ENCODE data around the gene ACSF2. TPM values are rescaled to one million over a fixed set of nuclear protein-coding genes. Genes with fewer than 3 reads are reported as not detected.

The ACSF2 gene
- total and polyA plus RNA-seq, 2 of the 13 experiments (the other 11 are each of a cell fraction or from before 2014, with no cell fraction given): 87.3 to 109 TPM

- TF ChIP-seq BCL6 (CRISPR knock-in tag; IDR thresholded peaks at IDR 0.05) (peak; percentile 96), ZNF280D (CRISPR knock-in tag; IDR thresholded peaks at IDR 0.05) (peak; percentile 18; the same call in 1 of the 2 replicates), ZNF432 (CRISPR knock-in tag; IDR thresholded peaks at IDR 0.05; ENCODE audit: borderline replicate concordance) (no peak), MYNN (CRISPR knock-in tag; IDR thresholded peaks at IDR 0.05; ENCODE audit: low read depth) (peak; percentile 75; the same call in 1 of the 2 replicates), HDAC2 (CRISPR knock-in tag; IDR thresholded peaks at IDR 0.05) (peak; percentile 99), KAT8 (CRISPR knock-in tag; IDR thresholded peaks at IDR 0.05) (peak; percentile 92), NCOA2 (CRISPR knock-in tag; IDR thresholded peaks at IDR 0.05) (peak; percentile 93), AKNA (CRISPR knock-in tag; IDR thresholded peaks at IDR 0.05; ENCODE audit: borderline replicate concordance) (no peak), ZNF142 (CRISPR knock-in tag; IDR thresholded peaks at IDR 0.05) (peak; percentile 38; the same call in 1 of the 2 replicates), BCL3 (CRISPR knock-in tag; IDR thresholded peaks at IDR 0.05) (peak; percentile 71; the same call in 1 of the 2 replicates), U2AF1 (optimal IDR thresholded peaks at IDR 0.05; ENCODE audit: low read depth, low read length) (no peak), SIX1 (CRISPR knock-in tag; IDR thresholded peaks at IDR 0.05; ENCODE audit: borderline replicate concordance) (peak; percentile 61; the same call in 1 of the 2 replicates), ZNF747 (CRISPR knock-in tag; IDR thresholded peaks at IDR 0.05; ENCODE audit: borderline replicate concordance) (0 out of 2 replicates have a peak, but pooled peaks have one; percentile 63)
Observed at GRCh38 chr17:50428831-50429424, 2.9 kb downstream of the ACSF2 start (continued).

Data from HepG2 (cell line).